ENCODE data around the gene RUSC2. TPM values are rescaled to one million over a fixed set of nuclear protein-coding genes. Genes with fewer than 3 reads are reported as not detected.
"Not testable (repeated sequence)": the region's sequence is repeated elsewhere in the genome, so short reads cannot be mapped to it uniquely, and the experiment has no call there.

The RUSC2 gene
- total and polyA plus RNA-seq, 2 experiments from 2014 or later: 16.6 to 17.7 TPM

GRCh38 chr9:35495984-35496383 is 6.1 kb downstream of the RUSC2 start:
- WGBS (ENCODE audit: low lambda C conversion rate, missing lambda C conversion rate): 93% methylated on average over 10 of the region's 10 CpGs
- no peak overlapping the region for H3K27ac ChIP-seq
- no peak overlapping the region for H2AFZ ChIP-seq
- H3K4me1 ChIP-seq (ENCODE audit: insufficient read depth): peaks cover 6% of the 10 kb centered on the region
- H3K4me2 ChIP-seq: no peak overlapping the region
- H3K4me3 ChIP-seq: no peak overlapping the region
- H3K9me2 ChIP-seq (replicated peaks; ENCODE audit: insufficient read depth): no peaks in the 10 kb centered on the region
- H3K79me2 ChIP-seq: peaks cover 80% of the 10 kb centered on the region
- TF ChIP-seq, protein P1, sequence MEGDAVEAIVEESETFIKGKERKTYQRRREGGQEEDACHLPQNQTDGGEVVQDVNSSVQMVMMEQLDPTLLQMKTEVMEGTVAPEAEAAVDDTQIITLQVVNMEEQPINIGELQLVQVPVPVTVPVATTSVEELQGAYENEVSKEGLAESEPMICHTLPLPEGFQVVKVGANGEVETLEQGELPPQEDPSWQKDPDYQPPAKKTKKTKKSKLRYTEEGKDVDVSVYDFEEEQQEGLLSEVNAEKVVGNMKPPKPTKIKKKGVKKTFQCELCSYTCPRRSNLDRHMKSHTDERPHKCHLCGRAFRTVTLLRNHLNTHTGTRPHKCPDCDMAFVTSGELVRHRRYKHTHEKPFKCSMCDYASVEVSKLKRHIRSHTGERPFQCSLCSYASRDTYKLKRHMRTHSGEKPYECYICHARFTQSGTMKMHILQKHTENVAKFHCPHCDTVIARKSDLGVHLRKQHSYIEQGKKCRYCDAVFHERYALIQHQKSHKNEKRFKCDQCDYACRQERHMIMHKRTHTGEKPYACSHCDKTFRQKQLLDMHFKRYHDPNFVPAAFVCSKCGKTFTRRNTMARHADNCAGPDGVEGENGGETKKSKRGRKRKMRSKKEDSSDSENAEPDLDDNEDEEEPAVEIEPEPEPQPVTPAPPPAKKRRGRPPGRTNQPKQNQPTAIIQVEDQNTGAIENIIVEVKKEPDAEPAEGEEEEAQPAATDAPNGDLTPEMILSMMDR (IDR thresholded peaks at IDR 0.05; ENCODE audit: poor library complexity): no peak
- DNase-seq (ENCODE audit: low spot score): no peak
- H4K20me1 ChIP-seq (ENCODE audit: insufficient read depth, poor library complexity, severe bottlenecking): no peaks in the 10 kb centered on the region
- no peaks in the 10 kb centered on the region for H3K36me3 ChIP-seq (replicated peaks; ENCODE audit: insufficient read depth, low read depth)
- H3K27me3 ChIP-seq: no peaks in the 10 kb centered on the region
- H3K9me3 ChIP-seq (ENCODE audit: low read depth): no peaks in the 10 kb centered on the region

GRCh38 chr9:35498245-35498644 is 8.3 kb downstream of the RUSC2 start:
- DNase-seq (ENCODE audit: low spot score); H4K20me1 ChIP-seq (ENCODE audit: insufficient read depth, poor library complexity, severe bottlenecking); H3K4me1 ChIP-seq (ENCODE audit: insufficient read depth); H2AFZ ChIP-seq; H3K4me3 ChIP-seq; H3K27ac ChIP-seq; H3K9me2 ChIP-seq (replicated peaks; ENCODE audit: insufficient read depth); H3K9me3 ChIP-seq (ENCODE audit: low read depth); H3K27me3 ChIP-seq; H3K36me3 ChIP-seq (replicated peaks; ENCODE audit: insufficient read depth, low read depth); H3K4me2 ChIP-seq: not testable (repeated sequence)
- WGBS (ENCODE audit: low lambda C conversion rate, missing lambda C conversion rate): 90% methylated on average over 9 of the region's 10 CpGs
- peaks cover 87% of the 10 kb centered on the region for H3K79me2 ChIP-seq

DNA sequence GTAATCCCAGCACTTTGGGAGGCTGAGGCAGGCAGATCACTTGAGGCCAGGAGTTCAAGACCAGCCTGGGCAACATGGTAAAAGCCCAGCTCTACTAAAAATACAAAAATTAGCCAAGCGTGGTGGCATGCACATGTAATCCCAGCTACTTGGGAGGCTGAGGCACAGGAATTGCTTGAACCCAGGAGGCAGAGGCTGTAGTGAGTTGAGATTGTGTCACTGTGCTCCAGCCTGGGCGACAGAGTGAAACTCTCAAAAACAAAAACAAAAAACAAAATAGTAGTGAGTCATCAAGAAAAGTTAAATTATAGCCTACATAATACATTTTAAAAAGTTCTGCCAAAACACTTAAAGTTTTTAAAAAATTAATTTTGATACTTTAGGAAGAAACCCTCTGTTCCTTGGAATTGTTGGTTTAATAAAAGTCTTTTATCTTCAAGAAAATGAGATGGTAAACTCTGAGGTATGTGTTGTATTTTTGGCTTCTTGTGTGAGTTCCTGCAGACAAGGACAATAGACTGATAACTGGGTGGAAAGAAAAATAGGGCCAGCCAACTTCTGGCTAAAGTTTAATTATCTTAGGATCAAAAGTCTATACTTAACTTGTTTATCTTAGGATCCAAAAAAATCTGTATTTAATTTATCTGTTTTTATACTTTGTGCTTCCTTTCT is 9.3 kb downstream of the RUSC2 start:
- H3K27ac ChIP-seq: no peak overlapping the region
- H3K9me3 ChIP-seq (ENCODE audit: low read depth): no peaks in the 10 kb centered on the region
- no peak overlapping the region for H3K4me3 ChIP-seq
- H3K4me1 ChIP-seq (ENCODE audit: insufficient read depth): no peaks in the 10 kb centered on the region
- no peaks in the 10 kb centered on the region for H4K20me1 ChIP-seq (ENCODE audit: insufficient read depth, poor library complexity, severe bottlenecking)
- no peak overlapping the region for H2AFZ ChIP-seq
- no peaks in the 10 kb centered on the region for H3K36me3 ChIP-seq (replicated peaks; ENCODE audit: insufficient read depth, low read depth)
- H3K4me2 ChIP-seq: no peak overlapping the region
- no peaks in the 10 kb centered on the region for H3K27me3 ChIP-seq
- H3K79me2 ChIP-seq: peaks cover 86% of the 10 kb centered on the region
- H3K9me2 ChIP-seq (replicated peaks; ENCODE audit: insufficient read depth): no peaks in the 10 kb centered on the region
- TF ChIP-seq EZH2 (IDR thresholded peaks at IDR 0.05; ENCODE audit: borderline replicate concordance): no peak
- no peak for TF ChIP-seq EZH2phosphoT487 (IDR thresholded peaks at IDR 0.05; ENCODE audit: low read depth, severe bottlenecking, unreplicated experiment)
- TF ChIP-seq, protein P1 (IDR thresholded peaks at IDR 0.05; ENCODE audit: poor library complexity): no peak
- 98% methylated on average over 2 of the region's 2 CpGs for WGBS (ENCODE audit: low lambda C conversion rate, missing lambda C conversion rate)
- DNase-seq (ENCODE audit: low spot score): no peak

GRCh38 chr9:35499701-35500030 is 9.8 kb downstream of the RUSC2 start:
- Histone ChIP-seq H3K27me3 (no peaks in the 10 kb centered on the region), H3K4me3 (no peak overlapping the region), H3K9me3 (ENCODE audit: low read depth) (no peaks in the 10 kb centered on the region), H3K36me3 (replicated peaks; ENCODE audit: insufficient read depth, low read depth) (no peaks in the 10 kb centered on the region), H3K9me2 (replicated peaks; ENCODE audit: insufficient read depth) (no peaks in the 10 kb centered on the region), H3K4me2 (no peak overlapping the region), H4K20me1 (ENCODE audit: insufficient read depth, poor library complexity, severe bottlenecking) (no peaks in the 10 kb centered on the region), H3K79me2 (peaks cover 84% of the 10 kb centered on the region), H3K4me1 (ENCODE audit: insufficient read depth) (no peaks in the 10 kb centered on the region), H2AFZ (no peak overlapping the region), H3K27ac (no peak overlapping the region)
- DNase-seq (ENCODE audit: low spot score): no peak
- WGBS (ENCODE audit: low lambda C conversion rate, missing lambda C conversion rate): 91% methylated on average over 2 of the region's 2 CpGs
- TF ChIP-seq, protein P1 (IDR thresholded peaks at IDR 0.05; ENCODE audit: poor library complexity): no peak
- TF ChIP-seq EZH2 (IDR thresholded peaks at IDR 0.05; ENCODE audit: borderline replicate concordance) (no peak), EZH2phosphoT487 (IDR thresholded peaks at IDR 0.05; ENCODE audit: low read depth, severe bottlenecking, unreplicated experiment) (no peak)

All from hepatocyte (in vitro differentiated cells).